HepG2 (cell line): ENCODE results near the gene CSNK1D. TPM values are rescaled to one million over a fixed set of nuclear protein-coding genes. Genes with fewer than 3 reads are reported as not detected.

Experiments used
- AGO1 ChIP-seq: fragments of 200-400 bp; formaldehyde crosslinking; IDR thresholded peaks from 2 replicates; pipeline ENCODE4 v1.6.1; 2017; ENCODE audit warnings: mild to moderate bottlenecking, low read depth, low read length, moderate library complexity; ENCODE audit not compliant: poor library complexity, severe bottlenecking
- MAFG ChIP-seq: sonication (generic); formaldehyde crosslinking; IDR thresholded peaks from 2 replicates; pipeline ENCODE4 v1.5.1; 2020; ENCODE audit warnings: mild to moderate bottlenecking, missing genetic modification reagents
- MXI1 ChIP-seq: IDR thresholded peaks from 3 replicates; pipeline ENCODE4 v1.6.1; 2012; ENCODE audit warnings: low read depth, low read length, inconsistent platforms, borderline replicate concordance
- RBFOX2 ChIP-seq: fragments of 200-400 bp; formaldehyde crosslinking; IDR thresholded peaks from 2 replicates; pipeline ENCODE4 v1.6.1; 2017; ENCODE audit warnings: low read depth, mild to moderate bottlenecking, low read length
- SETDB1 ChIP-seq: sonication (generic); formaldehyde crosslinking; IDR thresholded peaks from 2 replicates; pipeline ENCODE4 v1.5.1; 2020; ENCODE audit warnings: missing genetic modification reagents, mild to moderate bottlenecking, borderline replicate concordance
- SRSF4 ChIP-seq: fragments of 200-400 bp; formaldehyde crosslinking; IDR thresholded peaks from one replicate; pipeline ENCODE4 v1.6.1; 2018; ENCODE audit warnings: mild to moderate bottlenecking, low read depth, low read length, moderate library complexity; ENCODE audit not compliant: poor library complexity, severe bottlenecking
- TCF12 ChIP-seq, 2 experiments: fragments of 450-650 bp in 1 of 2; sonication (generic) in 1 of 2; formaldehyde crosslinking in 1 of 2; IDR thresholded peaks; 2 replicates each; pipeline versions ENCODE4 v1.6.1 to v1.8.0; 2017 to 2022; ENCODE audit warnings: antibody characterized with exemption in 1 of 2, mild to moderate bottlenecking in 1 of 2, missing genetic modification reagents in 1 of 2, moderate library complexity in 1 of 2
- TOE1 ChIP-seq: sonication (generic); formaldehyde crosslinking; IDR thresholded peaks from 2 replicates; pipeline ENCODE4 v1.4.0; 2020; ENCODE audit warnings: mild to moderate bottlenecking, missing genetic modification reagents
- ZBTB42 ChIP-seq: sonication (generic); formaldehyde crosslinking; IDR thresholded peaks from 2 replicates; pipeline ENCODE4 v1.5.0; 2020; ENCODE audit warnings: mild to moderate bottlenecking, missing genetic modification reagents
- ZMAT3 ChIP-seq: sonication (generic); formaldehyde crosslinking; conservative IDR thresholded peaks from 2 replicates; pipeline ENCODE4 v1.7.0; 2021; ENCODE audit warnings: missing genetic modification reagents
- ZNF138 ChIP-seq: sonication (generic); formaldehyde crosslinking; IDR thresholded peaks from 2 replicates; pipeline ENCODE4 v1.5.0; 2020; ENCODE audit warnings: mild to moderate bottlenecking, low read depth, missing genetic modification reagents
- ZNF18 ChIP-seq: sonication (generic); formaldehyde crosslinking; IDR thresholded peaks from 2 replicates; pipeline ENCODE4 v1.8.0; 2022; ENCODE audit warnings: mild to moderate bottlenecking, missing genetic modification reagents; ENCODE audit not compliant: insufficient replicate concordance
- ZNF20 ChIP-seq: sonication (generic); formaldehyde crosslinking; IDR thresholded peaks from 2 replicates; pipeline ENCODE4 v1.4.0; 2020; ENCODE audit warnings: mild to moderate bottlenecking, moderate library complexity, missing genetic modification reagents
- ZNF337 ChIP-seq: sonication (generic); formaldehyde crosslinking; IDR thresholded peaks from 2 replicates; pipeline ENCODE4 v1.5.1; 2020; ENCODE audit warnings: missing genetic modification reagents, low read depth, mild to moderate bottlenecking, borderline replicate concordance
- ZNF354B ChIP-seq: sonication (generic); formaldehyde crosslinking; IDR thresholded peaks from 2 replicates; pipeline ENCODE4 v1.8.0; 2022; ENCODE audit warnings: mild to moderate bottlenecking, missing genetic modification reagents
- ZNF451 ChIP-seq: sonication (generic); formaldehyde crosslinking; IDR thresholded peaks from 2 replicates; pipeline ENCODE4 v1.5.0; 2020; ENCODE audit warnings: mild to moderate bottlenecking, missing genetic modification reagents
- ZNF556 ChIP-seq: sonication (generic); formaldehyde crosslinking; IDR thresholded peaks from 2 replicates; pipeline ENCODE4 v1.4.0; 2020; ENCODE audit warnings: mild to moderate bottlenecking, missing genetic modification reagents, borderline replicate concordance
- ZNF652 ChIP-seq: IDR thresholded peaks from 2 replicates; pipeline ENCODE4 v1.6.1; 2016; ENCODE audit warnings: low read depth, borderline replicate concordance
- ZSCAN25 ChIP-seq: sonication (generic); formaldehyde crosslinking; IDR thresholded peaks from 2 replicates; pipeline ENCODE4 v1.8.0; 2022; ENCODE audit warnings: mild to moderate bottlenecking, missing genetic modification reagents
- polyA plus RNA-seq, 8 experiments: library from polyadenylated mRNA; depleted of rRNA in 3 of 8; stranded (reverse) in 7 of 8; unstranded in 1 of 8; fragments of >200 nt; fragmentation: Illumina TruSeq in 4 of 8; extraction: Trizol in 4 of 8; gene quantifications; 2 replicates each; pipeline versions ENCODE4 v1.2.1 to v1.2.3, GENCODE V29; 2011 to 2016; ENCODE audit warnings: low read depth in 4 of 8, missing spikeins in 1 of 8, mixed read lengths in 1 of 8; ENCODE audit not compliant: insufficient read depth in 1 of 8
- total RNA-seq, 5 experiments: library from RNA; depleted of rRNA; stranded (reverse); fragments of >200 nt; fragmentation: Illumina TruSeq; extraction: Trizol; gene quantifications; 2 replicates each; pipeline ENCODE4 v1.2.3, GENCODE V29; 2016; ENCODE audit warnings: low read depth in 1 of 5
- TF ChIP-seq, protein P1 (sequence below): sonication (generic); formaldehyde crosslinking; IDR thresholded peaks from 2 replicates; pipeline ENCODE4 v1.8.1; 2023; ENCODE audit warnings: mild to moderate bottlenecking, missing genetic modification reagents
- TF ChIP-seq, protein P2 (sequence below): fragments of 450-650 bp; IDR thresholded peaks from 2 replicates; pipeline ENCODE4 v1.6.1; 2016
- TF ChIP-seq, protein P3 (sequence below): sonication (generic); formaldehyde crosslinking; IDR thresholded peaks from 2 replicates; pipeline ENCODE4 v1.5.0; 2020; ENCODE audit warnings: mild to moderate bottlenecking, missing genetic modification reagents

Gene CSNK1D
- total and polyA plus RNA-seq, 2 of the 13 experiments (the other 11 are each of a cell fraction or from before 2014, with no cell fraction given): 31.5 to 128 TPM

- TF ChIP-seq RBFOX2 (no peak), ZNF138 (no peak), MXI1 (peak; percentile 61; the same call in 1 of the 3 replicates), TOE1 (CRISPR knock-in tag) (no peak; the same call in 1 of the 2 replicates), SETDB1 (no peak), ZBTB42 (CRISPR knock-in tag) (peak; percentile 21; the same call in 1 of the 2 replicates), MAFG (CRISPR knock-in tag) (no peak), ZNF337 (no peak), ZNF556 (no peak), ZNF20 (CRISPR knock-in tag) (peak; percentile 68), ZNF451 (CRISPR knock-in tag) (no peak), ZNF652 (CRISPR knock-in tag) (peak; percentile 71), ZNF354B (CRISPR knock-in tag) (0 out of 2 replicates have a peak, but pooled peaks have one; percentile 51), ZMAT3 (CRISPR knock-in tag) (no peak; the same call in 1 of the 2 replicates), ZSCAN25 (CRISPR knock-in tag) (peak; percentile 7; the same call in 1 of the 2 replicates), ZNF18 (CRISPR knock-in tag) (peak; percentile 25), SRSF4 (no peak), TCF12 (IDR thresholded peaks at IDR 0.05) (no peak), TCF12 (CRISPR knock-in tag; IDR thresholded peaks at IDR 0.05) (no peak), AGO1 (peak; percentile 96)
- TF ChIP-seq, protein P1, sequence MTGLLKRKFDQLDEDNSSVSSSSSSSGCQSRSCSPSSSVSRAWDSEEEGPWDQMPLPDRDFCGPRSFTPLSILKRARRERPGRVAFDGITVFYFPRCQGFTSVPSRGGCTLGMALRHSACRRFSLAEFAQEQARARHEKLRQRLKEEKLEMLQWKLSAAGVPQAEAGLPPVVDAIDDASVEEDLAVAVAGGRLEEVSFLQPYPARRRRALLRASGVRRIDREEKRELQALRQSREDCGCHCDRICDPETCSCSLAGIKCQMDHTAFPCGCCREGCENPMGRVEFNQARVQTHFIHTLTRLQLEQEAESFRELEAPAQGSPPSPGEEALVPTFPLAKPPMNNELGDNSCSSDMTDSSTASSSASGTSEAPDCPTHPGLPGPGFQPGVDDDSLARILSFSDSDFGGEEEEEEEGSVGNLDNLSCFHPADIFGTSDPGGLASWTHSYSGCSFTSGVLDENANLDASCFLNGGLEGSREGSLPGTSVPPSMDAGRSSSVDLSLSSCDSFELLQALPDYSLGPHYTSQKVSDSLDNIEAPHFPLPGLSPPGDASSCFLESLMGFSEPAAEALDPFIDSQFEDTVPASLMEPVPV: no peak
- TF ChIP-seq, protein P2, sequence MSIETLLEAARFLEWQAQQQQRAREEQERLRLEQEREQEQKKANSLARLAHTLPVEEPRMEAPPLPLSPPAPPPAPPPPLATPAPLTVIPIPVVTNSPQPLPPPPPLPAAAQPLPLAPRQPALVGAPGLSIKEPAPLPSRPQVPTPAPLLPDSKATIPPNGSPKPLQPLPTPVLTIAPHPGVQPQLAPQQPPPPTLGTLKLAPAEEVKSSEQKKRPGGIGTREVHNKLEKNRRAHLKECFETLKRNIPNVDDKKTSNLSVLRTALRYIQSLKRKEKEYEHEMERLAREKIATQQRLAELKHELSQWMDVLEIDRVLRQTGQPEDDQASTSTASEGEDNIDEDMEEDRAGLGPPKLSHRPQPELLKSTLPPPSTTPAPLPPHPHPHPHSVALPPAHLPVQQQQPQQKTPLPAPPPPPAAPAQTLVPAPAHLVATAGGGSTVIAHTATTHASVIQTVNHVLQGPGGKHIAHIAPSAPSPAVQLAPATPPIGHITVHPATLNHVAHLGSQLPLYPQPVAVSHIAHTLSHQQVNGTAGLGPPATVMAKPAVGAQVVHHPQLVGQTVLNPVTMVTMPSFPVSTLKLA: no peak
- TF ChIP-seq, protein P3, sequence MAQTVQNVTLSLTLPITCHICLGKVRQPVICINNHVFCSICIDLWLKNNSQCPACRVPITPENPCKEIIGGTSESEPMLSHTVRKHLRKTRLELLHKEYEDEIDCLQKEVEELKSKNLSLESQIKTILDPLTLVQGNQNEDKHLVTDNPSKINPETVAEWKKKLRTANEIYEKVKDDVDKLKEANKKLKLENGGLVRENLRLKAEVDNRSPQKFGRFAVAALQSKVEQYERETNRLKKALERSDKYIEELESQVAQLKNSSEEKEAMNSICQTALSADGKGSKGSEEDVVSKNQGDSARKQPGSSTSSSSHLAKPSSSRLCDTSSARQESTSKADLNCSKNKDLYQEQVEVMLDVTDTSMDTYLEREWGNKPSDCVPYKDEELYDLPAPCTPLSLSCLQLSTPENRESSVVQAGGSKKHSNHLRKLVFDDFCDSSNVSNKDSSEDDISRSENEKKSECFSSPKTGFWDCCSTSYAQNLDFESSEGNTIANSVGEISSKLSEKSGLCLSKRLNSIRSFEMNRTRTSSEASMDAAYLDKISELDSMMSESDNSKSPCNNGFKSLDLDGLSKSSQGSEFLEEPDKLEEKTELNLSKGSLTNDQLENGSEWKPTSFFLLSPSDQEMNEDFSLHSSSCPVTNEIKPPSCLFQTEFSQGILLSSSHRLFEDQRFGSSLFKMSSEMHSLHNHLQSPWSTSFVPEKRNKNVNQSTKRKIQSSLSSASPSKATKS (CRISPR knock-in tag): no peak
Measured at GRCh38 chr17:82272495-82273326, 789 bp downstream of the CSNK1D start (continued).
